Measurements from ENCODE around the gene TICAM1. TPM values are rescaled to one million over a fixed set of nuclear protein-coding genes. Genes with fewer than 3 reads are reported as not detected.

The TICAM1 gene
- total RNA-seq, 1 experiment from 2014 or later: 0.48 TPM

DNA sequence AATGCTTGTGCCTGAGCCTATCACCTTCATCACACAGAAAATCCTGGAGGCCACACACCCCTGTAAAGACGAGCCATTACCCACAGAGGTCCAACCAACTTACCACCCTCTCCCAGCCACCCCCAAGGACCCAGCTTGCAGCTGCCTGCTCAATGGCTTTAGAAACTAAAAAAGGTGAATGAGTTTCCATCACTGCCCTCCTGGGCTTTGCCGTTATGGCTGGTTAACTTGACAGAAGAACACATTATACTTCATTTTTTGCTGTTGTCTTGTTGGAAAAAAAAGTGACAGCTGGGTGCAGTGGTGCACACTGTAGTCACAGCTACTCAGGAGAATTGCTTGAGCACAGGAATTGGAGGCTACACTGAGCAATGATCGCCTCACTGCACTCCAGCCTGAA, 57.4 kb downstream of the TICAM1 start:
- Histone ChIP-seq H4K91ac (ENCODE audit: insufficient read length, low read depth, low read length) (no peak overlapping the region), H2BK15ac (ENCODE audit: low read depth, low read length) (no peak overlapping the region), H3K4me2 (ENCODE audit: insufficient read depth, insufficient read length, low read length) (no peak overlapping the region), H2BK20ac (ENCODE audit: low read depth, low read length, poor library complexity, severe bottlenecking) (no peak overlapping the region), H3K14ac (ENCODE audit: insufficient read depth, low read length) (no peak overlapping the region), H2BK5ac (ENCODE audit: insufficient read length, low read length) (no peak overlapping the region), H3K4ac (ENCODE audit: low read depth, low read length) (no peak overlapping the region), H3K27ac (ENCODE audit: insufficient read length, low read depth, low read length) (no peak overlapping the region), H4K5ac (ENCODE audit: insufficient read length, low read depth, low read length) (no peak overlapping the region), H3K79me2 (ENCODE audit: insufficient read depth, low read length) (no peaks in the 10 kb centered on the region), H3T11ph (ENCODE audit: low read length) (no peak overlapping the region), H3K23ac (ENCODE audit: insufficient read length, low read depth, low read length) (no peak overlapping the region), H3K9me3 (ENCODE audit: control insufficient read depth, low read depth, low read length) (no peaks in the 10 kb centered on the region), H2BK120ac (ENCODE audit: low read depth, low read length, poor library complexity, severe bottlenecking) (no peak overlapping the region), H3K9ac (ENCODE audit: extremely low read depth, insufficient read length, low read length) (no peak overlapping the region), H3K23me2 (ENCODE audit: insufficient read length, low read depth, low read length, poor library complexity, severe bottlenecking) (peaks cover 2% of the 10 kb centered on the region), H3K56ac (ENCODE audit: insufficient read length, low read depth, low read length) (no peak overlapping the region), H2AFZ (ENCODE audit: low read length) (no peak overlapping the region), H4K8ac (replicated peaks; ENCODE audit: insufficient read length, low read depth, low read length) (no peak overlapping the region), H4K20me1 (ENCODE audit: control insufficient read depth, insufficient read depth, insufficient read length) (no peaks in the 10 kb centered on the region), H2BK12ac (ENCODE audit: insufficient read length, low read depth, low read length) (no peak overlapping the region), H3K18ac (ENCODE audit: insufficient read length, low read depth, low read length) (no peak overlapping the region), H3K4me1 (ENCODE audit: insufficient read depth, low read length) (no peaks in the 10 kb centered on the region), H3K79me1 (ENCODE audit: insufficient read depth, low read depth, low read length, poor library complexity, severe bottlenecking) (no peaks in the 10 kb centered on the region), H3K27me3 (ENCODE audit: insufficient read depth, low read length) (no peaks in the 10 kb centered on the region), H2AK5ac (ENCODE audit: insufficient read length, low read length) (no peak overlapping the region)
- DNase-seq: no peak
- H3K27me3 Mint-ChIP-seq (ENCODE audit: low read depth): peaks cover 45% of the 10 kb centered on the region
- no peak for TF ChIP-seq CTCF (conservative IDR thresholded peaks at IDR 0.05)
- WGBS (ENCODE audit: extremely low coverage, insufficient read length, low lambda C conversion rate): no CpG with 5 or more reads among the region's 3 CpGs
- no peak overlapping the region for H3K27ac Mint-ChIP-seq
- peaks cover 0 to 5% of the 10 kb centered on the region in 2 experiments; a peak in 2 of 4 replicates for H3K4me1 Mint-ChIP-seq
- H3K4me3 Mint-ChIP-seq: no peak overlapping the region
- no peaks in the 10 kb centered on the region for H3K9me3 Mint-ChIP-seq
- no peaks in the 10 kb centered on the region for H3K36me3 Mint-ChIP-seq (ENCODE audit: insufficient read depth in 1 of 3, low read depth in 3 of 3)
